Measurements from ENCODE around the gene LRRFIP1. TPM values are rescaled to one million over a fixed set of nuclear protein-coding genes. Genes with fewer than 3 reads are reported as not detected.

Gene LRRFIP1
- total and polyA plus RNA-seq, 7 donors = 42.3 to 108 (median 91.9) TPM

DNA sequence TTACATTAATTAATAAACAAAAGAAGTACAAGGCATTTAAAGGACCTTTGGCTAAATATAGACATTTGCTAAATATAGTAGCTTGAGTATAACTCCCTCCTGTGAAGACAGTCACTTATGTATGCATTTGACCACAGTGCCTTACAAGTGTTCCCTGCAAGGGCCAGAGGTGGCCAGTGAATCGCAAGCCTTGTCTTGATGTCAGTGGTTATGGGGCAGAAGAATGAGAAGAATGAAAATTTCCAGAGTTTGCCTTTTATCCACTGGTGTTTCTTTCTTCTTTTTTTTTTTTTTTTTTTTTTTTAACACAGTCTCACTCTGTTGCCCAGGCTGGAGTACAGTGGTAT lies 1.8 kb downstream of the LRRFIP1 start:
- 17 to 61% (median 33%) methylated on average over 1 of the region's 1 CpG for WGBS, 3 donors
- intact Hi-C loops (cut with DNase I) = no loop called here
- ATAC-seq = peak in 3 of 4 donors; percentile 53 to 58 (median 55)
- H3K4me1 ChIP-seq = peaks cover 61% of the 10 kb centered on the region
- peak overlapping the region; percentile 80 for H3K4me3 ChIP-seq
- H3K27ac ChIP-seq = peak overlapping the region; percentile 94
- H3K36me3 ChIP-seq (ENCODE audit: insufficient read depth in 1 of 2, low read depth in 1 of 2) = no peaks in the 10 kb centered on the region
- no peak for DNase-seq
- no peaks in the 10 kb centered on the region for H3K9me3 ChIP-seq
- H3K27me3 ChIP-seq (ENCODE audit: insufficient read depth in 3 of 3, low read length in 2 of 3) = no peaks in the 10 kb centered on the region
- TF ChIP-seq, protein P1, sequence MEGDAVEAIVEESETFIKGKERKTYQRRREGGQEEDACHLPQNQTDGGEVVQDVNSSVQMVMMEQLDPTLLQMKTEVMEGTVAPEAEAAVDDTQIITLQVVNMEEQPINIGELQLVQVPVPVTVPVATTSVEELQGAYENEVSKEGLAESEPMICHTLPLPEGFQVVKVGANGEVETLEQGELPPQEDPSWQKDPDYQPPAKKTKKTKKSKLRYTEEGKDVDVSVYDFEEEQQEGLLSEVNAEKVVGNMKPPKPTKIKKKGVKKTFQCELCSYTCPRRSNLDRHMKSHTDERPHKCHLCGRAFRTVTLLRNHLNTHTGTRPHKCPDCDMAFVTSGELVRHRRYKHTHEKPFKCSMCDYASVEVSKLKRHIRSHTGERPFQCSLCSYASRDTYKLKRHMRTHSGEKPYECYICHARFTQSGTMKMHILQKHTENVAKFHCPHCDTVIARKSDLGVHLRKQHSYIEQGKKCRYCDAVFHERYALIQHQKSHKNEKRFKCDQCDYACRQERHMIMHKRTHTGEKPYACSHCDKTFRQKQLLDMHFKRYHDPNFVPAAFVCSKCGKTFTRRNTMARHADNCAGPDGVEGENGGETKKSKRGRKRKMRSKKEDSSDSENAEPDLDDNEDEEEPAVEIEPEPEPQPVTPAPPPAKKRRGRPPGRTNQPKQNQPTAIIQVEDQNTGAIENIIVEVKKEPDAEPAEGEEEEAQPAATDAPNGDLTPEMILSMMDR (IDR thresholded peaks at IDR 0.05) = no peak

DNA sequence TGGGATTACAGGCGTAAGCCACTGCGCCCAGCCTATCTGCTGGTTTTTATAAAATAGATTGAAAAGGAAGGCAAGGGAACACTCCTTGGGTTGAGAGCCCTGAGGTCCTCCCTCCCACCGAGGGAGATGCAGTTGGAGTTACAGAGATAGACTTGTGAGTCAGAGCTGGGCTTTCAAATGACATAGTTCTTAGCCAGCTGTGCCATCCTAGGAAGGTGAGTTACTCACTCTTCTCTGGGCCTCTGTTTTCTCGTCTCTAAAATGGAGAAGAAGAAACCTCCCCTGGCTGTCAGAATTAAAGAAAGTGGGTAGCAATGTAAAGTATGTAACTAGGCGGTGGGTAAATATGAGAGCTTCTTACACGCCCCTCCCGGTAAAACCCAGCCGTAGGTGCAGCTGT lies 2.4 kb downstream of the LRRFIP1 start:
- no peak for DNase-seq
- ATAC-seq = peak; percentile 73 to 84 (median 80)
- Histone ChIP-seq H3K36me3 (ENCODE audit: insufficient read depth in 1 of 2, low read depth in 1 of 2) (no peaks in the 10 kb centered on the region), H3K4me1 (peaks cover 61% of the 10 kb centered on the region), H3K27me3 (ENCODE audit: insufficient read depth in 3 of 3, low read length in 2 of 3) (no peaks in the 10 kb centered on the region), H3K27ac (peak overlapping the region; percentile 94), H3K9me3 (no peaks in the 10 kb centered on the region), H3K4me3 (peak overlapping the region; percentile 80)
- TF ChIP-seq, protein P1 (IDR thresholded peaks at IDR 0.05) = no peak
- WGBS, 3 donors = 31 to 52% (median 38%) methylated on average over 8 of the region's 8 CpGs
- intact Hi-C loops (cut with DNase I) = no loop called here

DNA sequence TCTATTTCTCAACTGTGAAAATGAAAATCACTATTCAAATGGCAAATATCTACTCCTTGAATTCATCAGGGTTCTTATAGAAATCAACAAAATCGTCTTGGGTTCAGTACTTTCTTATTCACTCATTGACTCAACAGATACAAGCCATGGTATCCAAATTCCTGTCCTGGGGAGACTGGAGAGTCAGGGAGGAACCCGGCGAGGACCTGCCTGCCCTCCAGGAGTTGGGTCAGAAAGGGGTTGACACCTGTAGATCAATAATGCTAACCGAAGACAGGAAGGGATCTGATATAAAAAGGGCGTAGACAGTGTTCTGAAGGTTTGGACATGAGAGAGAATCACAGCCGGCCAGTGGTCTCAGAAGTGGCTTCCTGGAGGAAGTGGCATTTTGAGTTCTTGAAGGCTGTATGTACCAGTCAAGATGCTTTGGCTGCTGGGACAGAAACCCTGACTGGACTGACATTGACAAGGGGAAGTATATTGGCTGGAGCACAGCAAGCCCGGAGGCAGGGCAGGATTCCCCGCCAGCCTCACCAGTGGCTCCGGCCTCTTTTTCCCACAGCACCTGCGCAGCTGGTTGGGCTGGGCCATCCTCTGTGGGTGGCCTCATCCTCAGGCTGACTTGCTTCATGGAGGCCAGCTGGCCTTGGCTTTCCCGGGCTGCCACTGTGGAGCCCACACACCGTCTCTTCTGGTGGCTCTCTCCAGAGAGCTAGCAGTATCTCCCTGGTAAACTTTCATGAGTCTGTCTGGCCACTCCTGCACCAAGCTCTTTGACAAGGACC lies 3.0 kb downstream of the LRRFIP1 start:
- Histone ChIP-seq H3K36me3 (ENCODE audit: insufficient read depth in 1 of 2, low read depth in 1 of 2) (no peaks in the 10 kb centered on the region), H3K27ac (peak overlapping the region; percentile 94), H3K9me3 (no peaks in the 10 kb centered on the region), H3K4me1 (peaks cover 61% of the 10 kb centered on the region), H3K27me3 (ENCODE audit: insufficient read depth in 3 of 3, low read length in 2 of 3) (no peaks in the 10 kb centered on the region), H3K4me3 (no peak overlapping the region)
- WGBS, 3 donors = 53 to 65% (median 61%) methylated on average over 12 of the region's 12 CpGs
- intact Hi-C loops (cut with DNase I) = no loop called here
- ATAC-seq (peak in 1 of 4 donors; percentile 12), DNase-seq (no peak)
- TF ChIP-seq, protein P1 (IDR thresholded peaks at IDR 0.05) = no peak

DNA sequence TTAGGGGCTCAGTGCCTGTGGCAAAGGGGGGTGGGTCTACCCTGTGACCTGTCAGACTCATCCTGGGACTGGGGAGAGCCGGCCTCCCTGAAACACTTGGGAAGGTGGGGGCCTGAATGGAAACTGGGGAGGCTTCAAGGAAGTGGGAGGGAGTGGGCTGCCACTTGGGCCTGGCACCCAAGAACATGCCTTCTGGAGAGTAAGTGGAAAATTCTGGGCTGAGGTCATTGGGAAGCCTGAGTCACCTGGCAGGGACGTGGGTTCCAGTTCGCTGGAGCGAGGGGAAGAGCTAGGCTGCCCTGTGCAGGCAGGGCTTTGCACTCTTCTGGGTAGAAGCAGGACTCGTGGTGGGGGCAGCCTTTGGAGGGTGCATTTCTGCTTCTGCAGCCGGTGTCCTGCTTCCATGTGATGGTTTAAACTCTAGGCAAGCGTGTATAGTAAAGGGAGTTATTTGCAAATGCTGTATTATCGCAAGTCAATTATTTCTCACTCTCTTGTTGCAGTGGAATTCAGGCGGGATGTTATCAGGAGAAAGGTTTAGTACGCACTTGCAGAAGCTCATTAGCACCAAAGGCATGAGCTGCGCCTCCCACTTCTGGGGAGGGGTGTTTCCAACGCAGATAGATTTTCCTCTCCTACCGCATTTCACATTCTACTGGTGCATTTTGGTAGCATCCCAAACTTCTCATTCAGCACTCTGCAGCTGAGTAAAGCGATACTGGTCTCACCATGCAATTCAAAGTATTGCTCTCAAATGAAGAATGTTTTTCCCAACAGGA lies 3.8 kb downstream of the LRRFIP1 start:
- Histone ChIP-seq H3K27me3 (ENCODE audit: insufficient read depth in 3 of 3, low read length in 2 of 3) (no peaks in the 10 kb centered on the region), H3K9me3 (no peaks in the 10 kb centered on the region), H3K4me3 (no peak overlapping the region), H3K27ac (peak overlapping the region; percentile 94), H3K36me3 (ENCODE audit: insufficient read depth in 1 of 2, low read depth in 1 of 2) (no peaks in the 10 kb centered on the region), H3K4me1 (peaks cover 66% of the 10 kb centered on the region)
- intact Hi-C loops (cut with DNase I) = no loop called here
- DNase-seq (no peak), ATAC-seq (no peak)
- TF ChIP-seq, protein P1 (IDR thresholded peaks at IDR 0.05) = no peak
- 54 to 70% (median 58%) methylated on average over 14 of the region's 14 CpGs for WGBS, 3 donors

Measured in psoas muscle (tissue), 8 donors.